GM23338 (cell line): Measurements from ENCODE around the gene PKDCC.

ENCODE experiments used
- CREB1 ChIP-seq: fragments of 250-450 bp; sonication (Bioruptor Pico); IDR thresholded peaks from 2 replicates; pipeline ENCODE4 v1.5.0; 2020; ENCODE audit warnings: low read depth, mild to moderate bottlenecking, moderate library complexity
- EZH2 ChIP-seq: fragments of 200-600 bp; sonication (generic); IDR thresholded peaks from one replicate; pipeline ENCODE4 v1.8.0; 2017; ENCODE audit warnings: antibody characterized with exemption, mild to moderate bottlenecking, low read depth; ENCODE audit not compliant: unreplicated experiment
- EZH2phosphoT487 ChIP-seq: fragments of 200-600 bp; sonication (generic); IDR thresholded peaks from one replicate; pipeline ENCODE4 v1.8.1; 2018; ENCODE audit warnings: antibody characterized with exemption; ENCODE audit not compliant: unreplicated experiment
- POLR2AphosphoS5 ChIP-seq: IDR thresholded peaks from 2 replicates; pipeline ENCODE4 v1.6.1; 2016; ENCODE audit warnings: antibody characterized with exemption, low read depth
- TF ChIP-seq, protein P1 (sequence below), 2 experiments: fragments of 200-600 bp in 1 of 2; sonication (generic) in 1 of 2; conservative IDR thresholded peaks; 2 replicates each; pipeline versions ENCODE4 v1.5.1 to v1.6.1; 2016 to 2017; ENCODE audit warnings: antibody characterized with exemption in 2 of 2, low read depth in 2 of 2, mild to moderate bottlenecking in 2 of 2, moderate library complexity in 1 of 2
- TF ChIP-seq, protein P2 (sequence below): IDR thresholded peaks from one replicate; pipeline ENCODE4 v1.6.1; 2018; ENCODE audit warnings: antibody characterized with exemption; ENCODE audit not compliant: unreplicated experiment
- TF ChIP-seq, protein P3 (sequence below): IDR thresholded peaks from 2 replicates; pipeline ENCODE4 v1.6.1; 2016; ENCODE audit warnings: antibody characterized with exemption

DNA sequence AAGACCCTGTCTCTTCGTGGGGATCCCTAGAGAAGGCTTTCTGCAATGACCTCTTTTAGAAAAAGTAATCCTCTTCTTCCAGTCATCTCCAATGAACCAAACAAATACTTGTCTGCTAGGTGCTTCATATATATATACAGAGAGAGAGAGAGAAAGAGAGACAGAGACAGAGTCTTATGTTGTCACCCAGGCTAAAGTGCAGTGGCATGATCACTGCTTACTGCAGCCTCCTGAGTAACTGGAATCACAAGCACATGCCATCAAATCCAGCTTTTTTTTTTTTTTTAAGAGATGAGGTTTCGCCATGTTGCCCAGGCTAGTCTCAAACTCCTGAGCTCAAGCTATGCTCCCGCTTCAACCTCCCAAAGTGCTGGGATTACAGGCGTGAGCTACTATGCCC lies 18.6 kb upstream of the PKDCC start:
- TF ChIP-seq POLR2AphosphoS5 (no peak), EZH2 (no peak), EZH2phosphoT487 (no peak), CREB1 (CRISPR knock-in tag) (no peak)
- TF ChIP-seq, protein P1, sequence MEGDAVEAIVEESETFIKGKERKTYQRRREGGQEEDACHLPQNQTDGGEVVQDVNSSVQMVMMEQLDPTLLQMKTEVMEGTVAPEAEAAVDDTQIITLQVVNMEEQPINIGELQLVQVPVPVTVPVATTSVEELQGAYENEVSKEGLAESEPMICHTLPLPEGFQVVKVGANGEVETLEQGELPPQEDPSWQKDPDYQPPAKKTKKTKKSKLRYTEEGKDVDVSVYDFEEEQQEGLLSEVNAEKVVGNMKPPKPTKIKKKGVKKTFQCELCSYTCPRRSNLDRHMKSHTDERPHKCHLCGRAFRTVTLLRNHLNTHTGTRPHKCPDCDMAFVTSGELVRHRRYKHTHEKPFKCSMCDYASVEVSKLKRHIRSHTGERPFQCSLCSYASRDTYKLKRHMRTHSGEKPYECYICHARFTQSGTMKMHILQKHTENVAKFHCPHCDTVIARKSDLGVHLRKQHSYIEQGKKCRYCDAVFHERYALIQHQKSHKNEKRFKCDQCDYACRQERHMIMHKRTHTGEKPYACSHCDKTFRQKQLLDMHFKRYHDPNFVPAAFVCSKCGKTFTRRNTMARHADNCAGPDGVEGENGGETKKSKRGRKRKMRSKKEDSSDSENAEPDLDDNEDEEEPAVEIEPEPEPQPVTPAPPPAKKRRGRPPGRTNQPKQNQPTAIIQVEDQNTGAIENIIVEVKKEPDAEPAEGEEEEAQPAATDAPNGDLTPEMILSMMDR (conservative IDR thresholded peaks at IDR 0.05; ENCODE audit: low read depth in 2 of 2): no peak
- TF ChIP-seq, protein P2, sequence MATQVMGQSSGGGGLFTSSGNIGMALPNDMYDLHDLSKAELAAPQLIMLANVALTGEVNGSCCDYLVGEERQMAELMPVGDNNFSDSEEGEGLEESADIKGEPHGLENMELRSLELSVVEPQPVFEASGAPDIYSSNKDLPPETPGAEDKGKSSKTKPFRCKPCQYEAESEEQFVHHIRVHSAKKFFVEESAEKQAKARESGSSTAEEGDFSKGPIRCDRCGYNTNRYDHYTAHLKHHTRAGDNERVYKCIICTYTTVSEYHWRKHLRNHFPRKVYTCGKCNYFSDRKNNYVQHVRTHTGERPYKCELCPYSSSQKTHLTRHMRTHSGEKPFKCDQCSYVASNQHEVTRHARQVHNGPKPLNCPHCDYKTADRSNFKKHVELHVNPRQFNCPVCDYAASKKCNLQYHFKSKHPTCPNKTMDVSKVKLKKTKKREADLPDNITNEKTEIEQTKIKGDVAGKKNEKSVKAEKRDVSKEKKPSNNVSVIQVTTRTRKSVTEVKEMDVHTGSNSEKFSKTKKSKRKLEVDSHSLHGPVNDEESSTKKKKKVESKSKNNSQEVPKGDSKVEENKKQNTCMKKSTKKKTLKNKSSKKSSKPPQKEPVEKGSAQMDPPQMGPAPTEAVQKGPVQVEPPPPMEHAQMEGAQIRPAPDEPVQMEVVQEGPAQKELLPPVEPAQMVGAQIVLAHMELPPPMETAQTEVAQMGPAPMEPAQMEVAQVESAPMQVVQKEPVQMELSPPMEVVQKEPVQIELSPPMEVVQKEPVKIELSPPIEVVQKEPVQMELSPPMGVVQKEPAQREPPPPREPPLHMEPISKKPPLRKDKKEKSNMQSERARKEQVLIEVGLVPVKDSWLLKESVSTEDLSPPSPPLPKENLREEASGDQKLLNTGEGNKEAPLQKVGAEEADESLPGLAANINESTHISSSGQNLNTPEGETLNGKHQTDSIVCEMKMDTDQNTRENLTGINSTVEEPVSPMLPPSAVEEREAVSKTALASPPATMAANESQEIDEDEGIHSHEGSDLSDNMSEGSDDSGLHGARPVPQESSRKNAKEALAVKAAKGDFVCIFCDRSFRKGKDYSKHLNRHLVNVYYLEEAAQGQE: no peak
- TF ChIP-seq, protein P3, sequence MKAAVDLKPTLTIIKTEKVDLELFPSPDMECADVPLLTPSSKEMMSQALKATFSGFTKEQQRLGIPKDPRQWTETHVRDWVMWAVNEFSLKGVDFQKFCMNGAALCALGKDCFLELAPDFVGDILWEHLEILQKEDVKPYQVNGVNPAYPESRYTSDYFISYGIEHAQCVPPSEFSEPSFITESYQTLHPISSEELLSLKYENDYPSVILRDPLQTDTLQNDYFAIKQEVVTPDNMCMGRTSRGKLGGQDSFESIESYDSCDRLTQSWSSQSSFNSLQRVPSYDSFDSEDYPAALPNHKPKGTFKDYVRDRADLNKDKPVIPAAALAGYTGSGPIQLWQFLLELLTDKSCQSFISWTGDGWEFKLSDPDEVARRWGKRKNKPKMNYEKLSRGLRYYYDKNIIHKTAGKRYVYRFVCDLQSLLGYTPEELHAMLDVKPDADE: no peak
